GM06990 (cell line): ENCODE measurements around the gene MSL1.
A peak's percentile ranks its signal among the peaks of the same experiment; 100 is the strongest.

Experiments
- DNase-seq: peaks from one replicate; pipeline ENCODE4 v3.0.0-alpha.2; 2011; ENCODE audit not compliant: insufficient read length; ENCODE audit errors: extremely low read depth
- H3K27me3 ChIP-seq: replicated peaks from 2 replicates; pipeline ENCODE4 v1.6.0; 2011; ENCODE audit warnings: low read length; ENCODE audit not compliant: control insufficient read depth, insufficient read depth
- H3K36me3 ChIP-seq: 2 replicates; pipeline ENCODE4 v1.5.1; 2011; ENCODE audit warnings: low read length; ENCODE audit not compliant: control insufficient read depth, insufficient read depth
- H3K4me3 ChIP-seq: replicated peaks from 2 replicates; pipeline ENCODE4 v1.5.1; 2011; ENCODE audit warnings: low read depth, mild to moderate bottlenecking, control low read depth, low read length
- CTCF ChIP-seq: IDR thresholded peaks from 2 replicates; pipeline ENCODE4 v1.5.1; 2011; ENCODE audit warnings: low read length, control low read depth, mild to moderate bottlenecking, inconsistent platforms; ENCODE audit not compliant: insufficient read depth, poor library complexity, severe bottlenecking

The MSL1 gene

GRCh38 chr17:40094874-40095273 lies 26.9 kb upstream of the MSL1 start:
- H3K36me3 ChIP-seq = peaks cover 4% of the 10 kb centered on the region
- DNase-seq = no peak
- no peak overlapping the region for H3K4me3 ChIP-seq
- no peaks in the 10 kb centered on the region for H3K27me3 ChIP-seq
- TF ChIP-seq CTCF = no peak

- peaks cover 4% of the 10 kb centered on the region for H3K36me3 ChIP-seq
- H3K27me3 ChIP-seq = no peaks in the 10 kb centered on the region
- H3K4me3 ChIP-seq = no peak overlapping the region
- TF ChIP-seq CTCF = no peak
- no peak for DNase-seq
Measured at GRCh38 chr17:40095351-40095943, 26.3 kb upstream of the MSL1 start.

- Histone ChIP-seq H3K27me3 (no peaks in the 10 kb centered on the region), H3K4me3 (peak overlapping the region; percentile 69), H3K36me3 (peaks cover 4% of the 10 kb centered on the region)
- TF ChIP-seq CTCF = no peak
- peak; percentile 79 for DNase-seq
Measured at GRCh38 chr17:40095944-40096791, 25.6 kb upstream of the MSL1 start.

- peaks cover 4% of the 10 kb centered on the region for H3K36me3 ChIP-seq
- no peak for DNase-seq
- no peak for TF ChIP-seq CTCF
- no peaks in the 10 kb centered on the region for H3K27me3 ChIP-seq
- peak overlapping the region; percentile 69 for H3K4me3 ChIP-seq
Measured at GRCh38 chr17:40097087-40097486, 24.7 kb upstream of the MSL1 start.

GRCh38 chr17:40097931-40098845 lies 23.6 kb upstream of the MSL1 start:
- H3K36me3 ChIP-seq = peaks cover 3% of the 10 kb centered on the region
- no peak for DNase-seq
- peak overlapping the region; percentile 3 for H3K4me3 ChIP-seq
- TF ChIP-seq CTCF = no peak
- no peaks in the 10 kb centered on the region for H3K27me3 ChIP-seq
